ENCODE data around the gene NPBWR2.

Gene NPBWR2

DNA sequence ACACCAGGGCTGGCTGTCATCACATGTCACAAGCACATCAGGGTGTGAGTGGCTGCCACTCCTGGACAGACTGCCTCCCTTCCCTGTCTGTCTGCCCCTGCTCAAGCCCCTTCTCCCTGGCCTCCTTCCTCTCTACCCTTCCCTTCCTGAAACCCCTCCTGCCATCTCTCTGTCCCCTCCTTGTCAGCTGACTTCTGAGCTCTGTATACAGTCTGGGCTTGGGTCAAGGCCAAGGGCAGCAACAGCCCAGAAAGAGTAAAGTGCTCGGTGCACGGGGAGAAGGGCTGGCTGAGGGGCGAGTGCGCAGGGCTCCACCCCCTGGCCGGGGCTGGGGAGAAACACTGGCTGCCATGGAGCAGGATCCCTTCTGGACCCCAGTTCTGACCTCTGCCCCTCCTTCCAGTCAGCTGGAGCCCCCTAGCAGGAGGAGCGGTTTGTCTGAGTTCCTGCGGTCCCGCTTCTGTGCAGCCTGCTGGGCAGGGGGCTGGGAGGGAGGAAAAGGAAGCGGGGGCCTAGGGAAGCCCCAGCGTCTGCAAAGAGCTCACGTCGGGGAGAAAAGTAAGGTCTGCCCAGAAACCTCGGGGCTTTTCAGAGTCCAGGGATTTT, 25.1 kb downstream of the NPBWR2 start:
- H3K27ac ChIP-seq: no peak overlapping the region
- TF ChIP-seq ZFX (IDR thresholded peaks at IDR 0.05; ENCODE audit: borderline replicate concordance): no peak
- TF ChIP-seq, protein P1, sequence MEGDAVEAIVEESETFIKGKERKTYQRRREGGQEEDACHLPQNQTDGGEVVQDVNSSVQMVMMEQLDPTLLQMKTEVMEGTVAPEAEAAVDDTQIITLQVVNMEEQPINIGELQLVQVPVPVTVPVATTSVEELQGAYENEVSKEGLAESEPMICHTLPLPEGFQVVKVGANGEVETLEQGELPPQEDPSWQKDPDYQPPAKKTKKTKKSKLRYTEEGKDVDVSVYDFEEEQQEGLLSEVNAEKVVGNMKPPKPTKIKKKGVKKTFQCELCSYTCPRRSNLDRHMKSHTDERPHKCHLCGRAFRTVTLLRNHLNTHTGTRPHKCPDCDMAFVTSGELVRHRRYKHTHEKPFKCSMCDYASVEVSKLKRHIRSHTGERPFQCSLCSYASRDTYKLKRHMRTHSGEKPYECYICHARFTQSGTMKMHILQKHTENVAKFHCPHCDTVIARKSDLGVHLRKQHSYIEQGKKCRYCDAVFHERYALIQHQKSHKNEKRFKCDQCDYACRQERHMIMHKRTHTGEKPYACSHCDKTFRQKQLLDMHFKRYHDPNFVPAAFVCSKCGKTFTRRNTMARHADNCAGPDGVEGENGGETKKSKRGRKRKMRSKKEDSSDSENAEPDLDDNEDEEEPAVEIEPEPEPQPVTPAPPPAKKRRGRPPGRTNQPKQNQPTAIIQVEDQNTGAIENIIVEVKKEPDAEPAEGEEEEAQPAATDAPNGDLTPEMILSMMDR (IDR thresholded peaks at IDR 0.05): no peak

DNA sequence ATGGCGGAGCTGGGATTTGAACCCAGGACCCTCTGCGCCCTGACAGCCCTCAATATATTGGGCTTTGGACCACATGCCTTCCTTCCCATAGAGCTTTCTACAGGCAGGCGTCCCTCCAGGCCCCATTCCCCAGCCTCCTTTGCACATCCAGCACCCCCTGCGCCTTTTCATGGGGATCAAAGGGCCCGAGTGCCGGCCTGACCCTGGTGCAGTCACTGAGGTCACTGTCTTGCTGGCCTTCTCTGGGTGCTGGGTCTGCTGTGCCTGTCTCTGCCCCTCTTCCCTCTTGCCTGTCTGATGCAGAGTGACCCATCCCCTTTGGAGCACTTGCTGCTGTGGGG, 25.8 kb downstream of the NPBWR2 start:
- TF ChIP-seq ZFX (IDR thresholded peaks at IDR 0.05; ENCODE audit: borderline replicate concordance): no peak
- TF ChIP-seq, protein P1 (IDR thresholded peaks at IDR 0.05): no peak
- H3K27ac ChIP-seq: no peak overlapping the region

DNA sequence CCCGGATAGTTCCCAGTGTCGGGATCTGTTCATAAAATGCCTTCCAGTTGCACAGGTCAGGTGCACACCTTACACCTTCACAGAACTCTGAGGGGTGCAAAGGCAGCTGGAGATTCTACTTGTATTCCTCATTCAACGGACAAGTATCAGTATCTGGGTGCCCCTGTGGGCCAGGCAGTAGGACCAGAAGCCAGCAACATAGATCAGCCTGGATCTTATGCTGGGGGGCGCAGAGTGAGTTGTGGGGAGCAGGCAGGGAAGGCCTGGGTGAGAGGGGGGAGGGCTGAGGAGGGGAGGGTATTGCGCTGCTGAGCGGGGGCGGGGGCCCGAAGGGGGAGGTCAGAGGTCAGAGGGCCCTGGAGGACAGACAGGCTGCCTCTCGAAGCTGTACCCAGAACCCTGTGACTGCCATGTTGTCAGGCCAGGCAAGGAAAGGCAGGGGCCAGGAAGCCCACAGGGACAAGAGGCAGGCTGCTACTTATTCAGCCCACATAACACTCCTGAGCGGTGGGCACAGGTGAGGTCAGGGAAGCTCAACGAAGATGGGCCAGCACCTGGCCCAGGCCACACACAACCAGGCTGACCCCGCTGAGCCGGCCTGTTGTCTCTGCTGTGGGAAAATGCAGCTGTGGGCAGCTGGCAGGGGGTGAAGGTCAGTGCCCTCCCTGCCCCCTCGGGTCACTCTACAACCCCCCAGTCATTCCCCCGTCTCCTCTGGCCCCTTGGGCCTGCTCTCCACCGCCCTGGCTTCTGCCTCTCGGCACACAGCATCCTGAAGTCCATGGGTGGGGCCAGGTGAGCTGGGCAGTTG, 26.3 kb downstream of the NPBWR2 start:
- TF ChIP-seq, protein P1 (IDR thresholded peaks at IDR 0.05): no peak
- no peak for TF ChIP-seq ZFX (IDR thresholded peaks at IDR 0.05; ENCODE audit: borderline replicate concordance)
- peak overlapping the region; percentile 37; the same call in 1 of the 2 replicates for H3K27ac ChIP-seq

DNA sequence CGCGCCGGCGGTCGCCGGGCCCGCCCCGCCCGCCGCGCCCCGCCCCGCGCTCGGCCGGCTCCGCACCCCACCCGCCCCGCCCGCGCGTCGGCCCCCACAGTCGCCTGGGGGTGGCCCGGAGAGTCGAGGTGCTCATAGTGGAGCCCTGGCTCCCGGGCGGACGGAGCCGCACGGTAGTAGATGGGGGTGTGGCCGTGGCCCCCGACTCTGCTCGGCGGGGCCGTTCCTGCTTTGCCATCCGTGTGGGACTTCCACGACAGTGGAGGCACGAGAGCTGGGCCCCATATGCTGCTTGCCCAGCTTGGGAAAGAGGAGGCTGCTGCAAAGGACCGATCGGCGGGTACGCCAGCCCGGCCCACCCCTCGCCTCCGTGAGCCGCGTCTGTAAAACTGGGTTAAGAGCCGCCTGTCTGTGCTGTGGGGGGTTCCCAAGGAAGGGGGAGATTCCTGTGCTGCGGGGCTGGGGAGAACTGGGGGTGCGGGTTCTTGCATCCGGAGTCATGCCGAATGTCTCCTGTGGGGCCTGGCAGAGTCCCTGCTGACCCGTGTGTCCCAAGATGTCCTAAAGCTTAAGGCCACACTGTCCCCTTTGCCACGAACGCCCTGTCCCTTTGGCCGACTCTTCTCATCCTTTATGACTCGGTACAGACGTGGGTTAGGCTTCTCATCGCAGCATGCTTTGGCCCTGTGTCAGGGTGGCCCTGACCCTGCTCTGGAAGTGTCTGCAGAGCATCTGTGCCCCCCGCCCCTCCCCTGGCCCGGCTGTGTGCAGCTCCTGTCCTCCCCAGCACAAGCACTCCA, 27.2 kb downstream of the NPBWR2 start, which contains the start of gene OPRL1:
TSS of gene OPRL1 (plus strand) at position 70 of the 800 bp plus-strand sequence. CDS start 12,639 bp downstream, outside the sequence.
- no peak for TF ChIP-seq ZFX (IDR thresholded peaks at IDR 0.05; ENCODE audit: borderline replicate concordance)
- TF ChIP-seq, protein P1 (IDR thresholded peaks at IDR 0.05): no peak
- peak within 1 kb of the TSS; percentile 37 for H3K27ac ChIP-seq

DNA sequence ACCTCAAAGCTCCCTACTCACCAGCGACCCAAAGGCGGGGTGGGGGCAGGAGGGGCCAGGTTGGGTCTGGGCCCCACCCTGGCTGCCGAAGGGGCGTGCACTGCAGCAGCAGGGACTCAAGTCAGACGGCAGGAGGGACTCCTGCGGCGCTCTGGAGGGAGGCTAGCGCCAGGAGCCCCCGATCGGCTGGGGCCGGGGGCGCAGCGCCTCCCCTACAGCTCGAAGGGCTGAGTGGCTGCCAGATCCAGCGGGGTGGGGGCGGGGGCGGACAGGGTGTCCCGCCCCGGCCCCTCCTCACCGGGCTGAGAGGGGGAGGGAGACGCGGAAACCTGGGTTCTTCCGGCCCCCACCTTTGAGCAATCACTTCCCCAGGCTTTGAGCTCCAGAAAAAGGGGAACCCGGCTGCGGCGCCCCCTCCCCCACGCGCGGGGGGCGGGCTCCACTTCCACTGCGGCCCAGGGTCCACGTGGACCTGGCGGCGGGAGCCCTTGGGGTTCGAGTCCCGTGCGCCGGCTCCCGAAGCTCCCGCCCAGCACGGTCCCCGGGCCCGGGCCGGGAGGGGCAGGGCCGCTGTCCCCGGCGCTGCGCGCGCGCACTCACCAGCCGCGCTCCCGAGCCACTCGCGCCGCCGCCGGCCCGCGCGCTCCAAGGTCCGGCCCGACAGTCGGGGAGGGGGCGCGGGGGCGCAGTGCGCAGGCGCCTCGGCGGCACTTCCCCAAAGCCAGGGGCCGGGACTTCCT, 27.9 kb downstream of the NPBWR2 start, which contains the start of gene RGS19:
TSS of gene RGS19 (minus strand) at position 246 of the 740 bp plus-strand sequence. CDS start 2,632 bp downstream, outside the sequence.
- TF ChIP-seq ZFX (IDR thresholded peaks at IDR 0.05; ENCODE audit: borderline replicate concordance): no peak
- TF ChIP-seq, protein P1 (IDR thresholded peaks at IDR 0.05): no peak
- H3K27ac ChIP-seq: peak within 1 kb of the TSS; percentile 37

DNA sequence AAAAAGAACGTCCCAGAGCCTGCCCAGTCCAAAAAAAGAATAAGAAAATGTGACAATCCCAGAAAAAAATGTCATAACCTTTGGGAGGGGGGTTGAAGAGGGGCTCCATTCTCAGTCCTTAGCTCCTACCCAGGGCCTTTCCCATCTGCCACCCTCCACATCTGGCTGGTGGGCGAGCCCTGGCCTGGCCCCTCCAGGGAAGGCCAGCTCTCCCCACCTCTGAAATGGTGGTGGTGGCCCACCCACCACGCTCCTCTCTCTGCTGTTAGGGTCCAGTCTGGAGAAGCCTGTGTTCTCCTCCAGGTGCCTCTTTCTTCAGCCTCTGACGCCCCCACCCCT, 28.5 kb downstream of the NPBWR2 start:
- TF ChIP-seq, protein P1 (IDR thresholded peaks at IDR 0.05): no peak
- TF ChIP-seq ZFX (IDR thresholded peaks at IDR 0.05; ENCODE audit: borderline replicate concordance): no peak
- H3K27ac ChIP-seq: no peak overlapping the region; the same call in 1 of the 2 replicates

All from 22Rv1 (cell line).